GM18517 (cell line): ENCODE data around the gene USP7.
"Not testable (repeated sequence)": the region's sequence is repeated elsewhere in the genome, so short reads cannot be mapped to it uniquely, and the experiment has no call there.

ENCODE experiments used
- ATAC-seq: cut with Tn5 transposase; IDR thresholded peaks from one replicate; pipeline ENCODE4 v1.9.1; 2021; ENCODE audit warnings: mild to moderate bottlenecking, moderate library complexity; ENCODE audit not compliant: unreplicated experiment

USP7 gene

DNA sequence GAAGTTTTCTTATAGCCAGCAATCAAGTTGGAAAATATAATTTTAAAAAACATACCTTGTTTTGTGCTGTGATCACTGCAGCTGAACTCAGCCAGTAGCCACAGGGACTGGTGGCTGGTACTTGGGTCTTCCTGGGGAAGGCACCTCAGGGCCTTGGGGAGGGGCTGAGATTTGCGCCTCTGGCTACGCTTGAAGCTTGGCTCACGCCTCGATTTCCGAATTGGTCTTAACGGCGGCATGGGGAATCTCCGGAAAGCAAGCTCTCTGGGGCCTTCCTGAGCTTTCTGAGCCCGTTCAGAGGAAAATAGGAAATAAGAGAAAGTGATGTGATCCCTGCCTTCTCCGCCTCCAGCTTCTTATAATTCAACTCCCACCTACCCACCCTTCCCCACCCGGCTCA is 11.3 kb upstream of the USP7 start:
- no peak for ATAC-seq

DNA sequence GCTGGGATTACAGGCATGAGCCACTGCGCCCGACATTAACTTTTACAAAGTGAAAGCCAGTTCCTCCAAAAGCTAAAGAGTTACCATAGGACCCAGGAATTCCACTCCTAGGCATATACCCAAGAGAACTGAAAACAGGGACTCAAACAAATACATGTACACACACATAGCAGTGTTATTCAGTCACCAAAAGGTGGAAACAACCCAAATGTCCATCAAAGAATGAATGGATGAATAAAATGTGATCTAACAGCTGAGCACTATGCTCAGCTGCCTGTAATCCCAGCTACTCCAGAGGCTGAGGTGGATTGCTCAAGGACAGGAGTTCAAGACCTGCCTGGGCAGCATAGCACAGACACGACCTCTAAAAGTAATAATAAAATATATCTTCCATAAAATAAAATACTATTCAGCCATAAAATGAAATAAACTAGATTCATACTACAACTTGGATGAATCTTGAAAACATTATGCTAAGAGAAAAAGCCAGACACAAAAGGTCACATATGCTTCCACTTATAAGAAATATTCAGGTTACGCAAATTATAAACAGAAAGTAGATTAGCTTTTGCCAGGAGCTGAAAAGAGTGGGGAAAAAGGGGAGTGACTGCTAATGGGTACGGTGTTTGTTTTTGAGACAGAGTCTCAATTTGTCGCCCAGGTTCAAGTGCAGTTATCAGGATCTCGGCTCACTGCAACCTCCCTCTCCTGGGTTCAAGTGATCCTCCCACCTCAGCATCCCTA is 9.3 kb upstream of the USP7 start:
- no peak for ATAC-seq

DNA sequence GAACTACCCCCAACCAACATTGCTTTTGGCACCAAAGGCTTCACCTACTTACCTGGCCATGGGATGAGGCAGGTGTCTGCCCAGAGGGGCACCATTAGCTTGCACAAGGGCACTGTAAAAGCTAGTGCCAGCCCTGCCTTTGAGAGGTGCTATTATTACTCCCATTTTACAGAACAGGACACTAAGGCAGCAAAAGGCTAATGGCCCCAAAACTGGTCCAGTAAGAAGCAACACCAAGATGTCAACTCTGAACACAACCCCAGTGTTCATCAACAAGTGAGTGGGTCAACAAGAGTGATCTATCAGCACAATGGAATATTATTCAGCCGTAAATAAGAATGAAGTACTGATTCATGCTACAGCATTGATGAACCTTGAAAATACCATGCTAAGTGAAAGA is 7.7 kb upstream of the USP7 start:
- no peak for ATAC-seq

DNA sequence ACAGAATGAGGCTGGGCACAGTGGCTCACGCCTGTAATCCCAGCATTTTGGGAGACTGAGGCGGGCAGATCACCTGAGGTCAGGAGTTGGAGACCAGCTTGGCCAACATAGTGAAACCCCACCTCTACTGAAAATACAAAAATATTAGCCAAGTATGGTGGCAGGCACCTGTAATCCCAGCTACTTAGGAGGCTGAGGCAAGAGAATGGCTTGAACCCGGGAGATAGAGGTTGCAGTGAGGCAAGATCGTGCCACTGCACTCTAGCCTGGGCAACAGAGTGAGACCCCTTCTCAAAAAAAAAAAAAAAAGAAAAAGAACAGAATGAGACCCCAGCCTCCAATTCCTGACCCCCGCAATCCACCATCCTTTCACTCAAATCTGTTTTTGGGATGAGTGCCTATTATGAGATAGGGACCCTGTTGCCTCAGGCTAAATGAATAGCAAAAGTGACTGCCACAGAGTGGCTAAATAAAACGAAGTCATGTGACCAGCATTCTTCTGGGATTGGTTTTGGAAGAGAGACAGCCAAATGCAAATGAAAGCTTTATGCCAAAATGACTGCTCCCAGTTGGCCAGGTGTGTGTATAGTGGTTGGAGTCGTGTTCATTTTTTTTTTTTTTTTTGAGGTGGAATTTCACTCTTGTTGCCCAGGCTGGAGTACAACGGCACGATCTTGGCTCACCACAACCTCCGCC is 5.6 kb upstream of the USP7 start:
- not testable (repeated sequence) for ATAC-seq

DNA sequence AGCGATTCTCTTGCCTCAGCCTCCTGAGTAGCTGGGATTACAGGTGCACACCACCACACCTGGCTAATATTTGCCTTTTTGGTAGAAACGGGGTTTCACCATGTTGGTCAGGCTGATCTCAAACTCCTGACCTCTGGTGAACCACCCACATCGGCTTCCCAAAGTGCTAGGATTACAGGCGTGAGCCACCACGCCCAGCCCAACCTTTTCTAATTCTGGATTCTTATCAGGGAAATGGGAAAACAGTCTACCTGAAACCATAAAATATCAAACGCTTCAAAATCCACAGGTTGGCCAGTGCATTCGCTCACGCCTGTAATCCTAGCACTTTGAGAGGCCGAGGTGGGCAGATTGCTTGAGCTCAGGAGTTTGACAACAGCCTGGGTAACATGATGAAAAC is 4.3 kb upstream of the USP7 start:
- ATAC-seq = not testable (repeated sequence)

DNA sequence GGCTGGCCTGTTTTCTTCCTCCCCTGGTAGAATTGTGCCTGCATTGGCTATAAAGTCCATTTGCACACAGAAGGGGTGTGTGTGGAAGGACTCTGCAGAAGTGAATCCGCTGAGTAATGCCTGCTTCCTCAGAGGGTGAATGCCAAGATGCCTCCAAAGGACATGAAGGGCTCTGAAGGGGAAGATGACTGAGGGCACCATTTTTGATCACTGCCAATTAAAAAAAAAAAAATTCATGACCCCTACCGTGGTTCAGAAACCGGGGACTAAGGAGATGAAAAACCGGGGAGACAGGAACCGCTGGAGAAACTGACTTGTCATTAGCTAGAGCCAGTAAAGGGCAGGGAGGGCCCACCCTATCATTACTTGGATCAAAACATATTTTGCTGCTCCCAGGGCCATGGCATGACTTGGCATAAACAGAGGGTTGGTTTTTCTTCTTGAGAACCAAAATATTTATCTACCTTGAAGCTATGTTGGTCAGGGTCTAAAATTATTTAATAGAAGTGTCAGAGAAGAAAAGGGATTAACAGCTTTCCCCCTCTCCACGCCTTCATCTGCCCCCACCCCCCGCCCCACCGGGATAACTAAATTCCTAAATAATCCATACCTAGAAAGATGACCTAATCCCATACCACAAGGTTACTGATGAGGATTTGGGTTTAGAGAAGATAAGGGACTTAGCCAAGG is 3.6 kb upstream of the USP7 start:
- no peak for ATAC-seq

DNA sequence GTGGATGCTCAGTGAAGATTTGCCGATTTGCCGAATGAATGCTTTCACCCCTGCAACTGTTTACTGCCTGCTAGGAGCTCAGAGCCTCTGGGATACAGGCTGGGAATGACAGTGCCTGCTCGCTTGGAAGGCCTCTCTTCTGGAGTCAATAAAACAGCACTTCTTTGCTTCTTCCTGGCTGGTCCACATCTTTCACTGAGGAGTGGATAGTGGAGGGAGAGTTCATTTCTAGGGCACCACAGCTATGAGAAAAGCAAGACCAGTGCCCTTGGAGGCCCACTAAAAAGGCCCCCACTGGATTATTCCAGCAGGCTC is 3.1 kb upstream of the USP7 start:
- ATAC-seq = no peak

DNA sequence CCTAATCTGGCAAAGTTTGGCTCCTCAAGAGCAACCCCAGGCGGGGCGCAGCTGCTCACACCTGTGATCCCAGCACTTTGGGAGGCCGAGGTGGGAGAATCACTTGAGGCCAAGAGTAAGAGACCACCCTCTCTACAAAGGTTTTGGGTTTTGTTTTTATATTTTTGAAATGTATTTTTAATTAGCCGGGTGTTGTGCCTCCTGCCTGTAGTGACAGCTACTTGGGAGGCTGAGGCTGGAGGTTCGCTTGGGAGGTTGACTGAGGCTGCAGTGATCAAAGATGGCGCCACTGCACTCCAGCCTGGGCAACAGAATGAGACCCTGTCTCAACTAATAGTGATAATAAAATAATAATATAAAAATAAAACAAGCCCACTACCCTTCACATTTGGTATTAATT is 756 bp upstream of the USP7 start:
- no peak for ATAC-seq

DNA sequence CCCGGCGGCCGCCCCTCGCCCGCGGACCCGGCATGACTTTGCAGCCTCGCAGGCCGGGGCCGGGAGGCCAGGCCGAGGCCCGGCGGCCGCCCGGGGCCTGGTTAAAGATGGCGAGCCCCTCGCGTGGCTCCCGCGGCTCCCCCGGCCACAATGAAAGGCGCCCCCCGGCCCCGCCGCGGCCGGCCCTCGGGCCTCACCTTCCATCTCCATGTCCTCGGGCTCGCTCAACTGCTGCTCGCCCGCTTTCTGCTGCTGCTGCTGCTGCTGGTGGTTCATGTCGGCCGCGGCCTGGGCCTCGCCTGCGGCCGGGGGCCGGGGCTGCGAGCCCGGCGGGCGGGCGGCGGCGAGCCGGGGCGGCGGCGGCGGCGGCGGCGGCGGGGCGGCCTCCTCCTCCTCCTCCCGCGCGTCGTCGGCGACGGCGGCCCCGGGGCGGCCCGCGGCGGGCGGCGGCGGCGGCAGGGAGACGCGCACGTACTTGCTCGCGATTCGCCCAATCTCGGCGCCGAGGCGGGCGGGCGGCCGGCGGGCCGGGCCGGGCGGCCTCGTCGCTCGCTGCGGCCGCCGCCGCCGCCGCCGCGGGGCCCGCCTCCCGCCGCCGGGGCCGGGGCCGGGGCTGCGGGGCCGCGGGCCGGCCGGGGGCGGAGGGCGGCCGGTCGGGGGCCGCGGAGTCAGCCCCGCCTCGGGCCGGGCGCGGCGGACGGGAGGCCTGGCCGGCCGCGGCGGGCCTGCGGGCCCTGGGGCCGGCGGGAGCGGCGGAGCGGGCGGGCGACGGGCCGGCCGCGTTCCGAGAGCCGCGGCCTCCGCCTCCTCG is 491 bp downstream of the USP7 start:
- no peak for ATAC-seq

DNA sequence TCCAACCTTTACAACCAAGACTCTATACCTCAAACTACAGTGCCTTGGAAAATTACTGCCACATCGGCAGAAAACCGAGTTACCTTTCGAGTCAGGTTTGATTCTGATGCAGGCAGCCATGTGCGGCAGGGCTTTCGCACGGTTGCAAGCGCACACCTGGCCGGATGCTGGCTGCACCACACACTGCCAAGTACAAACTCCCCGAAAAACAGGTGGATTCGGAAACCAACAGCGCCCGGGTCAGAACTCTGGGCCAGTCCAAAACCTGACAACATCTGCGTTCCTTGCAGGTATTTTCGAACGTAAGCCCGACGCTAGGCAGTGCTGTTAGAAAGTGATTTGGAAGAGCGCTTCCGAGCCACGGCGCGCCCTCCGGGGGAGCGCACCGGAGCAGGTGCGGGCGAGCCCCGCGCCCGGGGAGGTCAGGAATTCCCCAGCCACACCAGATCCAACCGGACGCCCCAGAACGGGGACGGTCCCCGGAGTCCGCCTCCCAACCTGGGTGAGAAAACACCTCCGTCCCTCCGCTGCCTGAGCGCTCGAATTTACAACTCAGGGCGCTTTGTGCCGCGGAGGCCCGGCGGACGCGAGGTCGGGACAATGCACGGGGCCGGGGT is 1.2 kb downstream of the USP7 start:
- ATAC-seq = peak; percentile 45

DNA sequence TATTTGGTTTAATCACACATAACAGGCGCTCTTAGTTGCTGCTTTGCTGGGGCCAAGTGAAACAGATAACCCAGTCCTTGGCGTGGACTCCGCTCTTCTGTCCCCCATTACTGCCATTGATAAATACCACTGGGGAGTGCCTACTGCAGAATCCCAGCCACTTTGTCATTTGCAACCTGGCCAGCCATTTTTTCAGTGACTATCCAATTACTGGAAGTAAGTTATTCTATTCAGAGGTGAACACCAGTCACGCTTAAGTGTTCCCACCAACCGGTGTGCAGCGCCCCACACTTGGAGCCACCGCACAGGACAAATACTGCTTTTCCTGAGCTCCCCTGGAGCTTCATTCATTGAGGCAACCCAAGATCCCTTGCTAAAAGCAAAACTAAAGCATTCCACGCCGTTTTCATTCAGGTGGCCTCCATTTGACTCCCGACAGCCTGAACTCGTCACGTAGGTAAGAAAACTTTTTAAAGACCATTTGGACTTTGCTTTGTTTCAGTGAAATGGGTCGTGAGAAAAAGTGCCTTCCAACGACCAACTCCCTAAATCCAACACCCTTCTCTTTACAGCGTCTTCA is 1.8 kb downstream of the USP7 start:
- ATAC-seq = no peak

DNA sequence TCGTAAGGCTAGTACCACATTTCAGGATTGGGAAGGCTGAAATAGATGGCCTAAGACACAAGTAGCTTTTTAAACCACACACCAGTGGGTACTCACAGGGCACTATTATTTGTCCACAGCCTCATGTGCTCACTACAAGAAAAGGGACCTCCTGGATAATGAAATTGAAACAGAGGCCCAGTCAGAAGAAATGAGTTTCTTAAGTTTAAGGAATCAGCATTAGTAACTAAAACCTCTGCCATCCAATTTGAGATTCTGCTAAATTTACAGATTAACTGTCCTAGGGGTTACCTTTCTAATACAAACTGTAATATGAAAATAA is 3.0 kb downstream of the USP7 start:
- ATAC-seq = no peak

DNA sequence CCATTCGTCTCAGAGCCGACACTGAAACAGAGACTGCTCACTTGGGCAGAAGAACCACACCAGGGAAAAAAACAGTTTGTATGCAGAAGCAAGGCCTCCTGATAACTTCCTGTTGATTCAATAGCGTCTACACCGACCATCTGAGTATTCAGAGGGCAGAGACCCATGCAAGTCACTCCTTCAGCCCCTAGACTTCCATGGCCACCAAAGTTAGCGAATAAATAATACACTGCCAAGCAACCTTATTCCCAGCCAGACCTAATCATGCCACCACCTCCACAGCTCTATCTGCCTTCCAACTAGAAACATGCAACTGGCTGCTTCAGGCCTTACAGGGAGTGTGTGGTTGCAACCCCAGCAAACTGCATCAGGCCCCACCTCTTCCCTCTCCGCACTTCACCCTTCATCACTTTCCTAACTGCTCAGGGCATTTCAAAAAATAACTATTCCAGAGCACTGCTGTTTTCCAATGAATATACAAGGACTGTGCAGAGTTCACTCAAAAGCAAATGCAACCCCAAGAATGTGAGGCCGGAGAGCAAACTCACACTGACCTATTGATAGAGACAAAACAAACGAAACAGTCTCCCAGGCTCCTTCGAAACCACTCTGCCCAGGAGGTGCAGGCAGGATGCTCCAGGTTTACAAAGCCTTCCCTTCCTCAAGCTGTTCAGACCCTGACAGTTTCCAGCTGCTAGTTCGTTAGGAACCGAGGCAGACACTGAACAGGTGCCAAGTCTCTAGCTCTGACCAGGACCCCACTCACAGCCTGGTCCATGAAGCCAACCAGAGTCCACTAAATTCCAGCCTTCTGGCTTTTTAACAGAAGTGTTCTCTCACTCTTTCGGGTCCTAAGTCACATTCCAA is 3.6 kb downstream of the USP7 start:
- ATAC-seq = no peak

DNA sequence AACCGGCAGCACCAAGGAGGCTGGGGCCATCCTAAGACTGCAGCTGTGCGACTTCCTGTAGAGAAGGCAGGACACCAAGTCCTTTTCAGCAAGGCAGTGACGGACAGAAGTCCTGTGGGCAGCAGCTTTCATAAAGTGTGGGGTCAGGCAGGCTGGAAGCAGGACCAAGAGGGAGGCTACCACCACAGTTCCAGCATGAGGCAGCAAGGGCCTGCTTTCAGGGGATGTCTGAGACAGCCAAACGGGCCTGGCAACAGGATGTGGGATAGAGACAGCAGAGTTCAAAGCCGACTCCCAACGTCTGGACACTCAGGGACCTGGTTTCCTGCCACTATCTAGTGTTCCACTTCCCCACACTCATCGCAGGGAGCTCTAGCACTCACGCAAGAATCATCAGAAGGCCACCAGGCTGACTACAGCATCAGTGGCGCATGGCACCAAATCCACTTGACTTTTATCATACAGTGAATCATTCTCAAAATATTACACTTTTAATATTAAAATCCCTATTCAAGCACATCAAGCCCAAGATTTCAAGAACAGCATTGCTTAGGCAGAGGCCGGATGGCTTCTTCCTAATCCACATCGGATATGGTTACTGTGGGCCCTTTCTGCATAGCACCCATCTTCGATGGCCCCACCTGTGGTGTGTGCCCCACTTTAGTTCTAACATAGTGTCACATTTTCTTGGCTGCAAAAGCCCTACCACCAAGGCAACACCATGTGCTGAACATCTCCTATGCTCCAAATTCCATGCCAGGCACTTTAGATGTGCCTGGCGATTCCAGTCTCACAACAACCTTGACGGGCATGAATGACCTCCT is 5.2 kb downstream of the USP7 start:
- no peak for ATAC-seq

DNA sequence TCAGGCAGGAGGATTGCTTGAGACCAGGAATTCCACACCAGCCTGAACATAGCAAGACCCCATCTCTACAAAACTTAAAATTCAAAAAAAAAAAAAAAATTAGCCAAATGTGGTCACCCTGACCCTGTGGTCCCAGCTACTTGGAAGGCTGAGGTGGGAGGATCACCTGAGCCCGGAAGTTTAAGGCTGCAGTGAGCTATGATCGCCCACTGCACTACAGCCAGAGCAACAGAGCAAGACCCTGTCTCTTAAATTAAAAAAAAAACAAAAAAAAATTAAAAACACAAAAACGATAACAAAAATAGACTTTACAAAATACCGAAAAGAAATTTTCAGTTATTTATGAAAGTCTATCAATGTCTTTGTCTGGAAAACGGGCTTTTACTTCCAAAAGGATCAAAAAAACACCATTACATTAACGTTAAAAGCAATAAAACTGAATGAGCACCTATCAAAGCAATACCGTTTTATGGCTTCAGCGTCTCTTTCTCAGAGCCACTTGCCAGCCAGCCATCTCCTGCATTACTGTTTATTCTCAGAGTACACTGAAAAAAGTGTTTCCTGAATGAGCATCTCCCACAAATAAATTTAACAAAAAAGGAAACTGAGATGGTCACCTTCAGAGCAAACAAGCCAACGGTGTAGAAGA is 6.1 kb downstream of the USP7 start:
- no peak for ATAC-seq

DNA sequence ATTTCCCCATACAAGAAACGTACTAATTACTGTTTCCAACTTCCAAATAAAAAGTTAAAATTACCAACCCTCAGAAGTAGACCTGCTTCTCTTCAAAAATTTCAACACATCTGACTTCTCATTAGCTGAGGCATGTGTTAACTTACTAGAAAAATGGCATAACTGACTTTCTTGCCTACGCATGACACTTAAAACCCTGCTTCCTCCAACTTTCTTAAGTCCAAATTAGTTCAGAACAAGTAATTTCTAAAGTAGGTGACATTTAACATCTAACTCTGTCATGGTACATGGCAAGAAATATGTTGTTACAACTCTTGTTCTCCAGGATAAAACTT is 6.7 kb downstream of the USP7 start:
- ATAC-seq = no peak

DNA sequence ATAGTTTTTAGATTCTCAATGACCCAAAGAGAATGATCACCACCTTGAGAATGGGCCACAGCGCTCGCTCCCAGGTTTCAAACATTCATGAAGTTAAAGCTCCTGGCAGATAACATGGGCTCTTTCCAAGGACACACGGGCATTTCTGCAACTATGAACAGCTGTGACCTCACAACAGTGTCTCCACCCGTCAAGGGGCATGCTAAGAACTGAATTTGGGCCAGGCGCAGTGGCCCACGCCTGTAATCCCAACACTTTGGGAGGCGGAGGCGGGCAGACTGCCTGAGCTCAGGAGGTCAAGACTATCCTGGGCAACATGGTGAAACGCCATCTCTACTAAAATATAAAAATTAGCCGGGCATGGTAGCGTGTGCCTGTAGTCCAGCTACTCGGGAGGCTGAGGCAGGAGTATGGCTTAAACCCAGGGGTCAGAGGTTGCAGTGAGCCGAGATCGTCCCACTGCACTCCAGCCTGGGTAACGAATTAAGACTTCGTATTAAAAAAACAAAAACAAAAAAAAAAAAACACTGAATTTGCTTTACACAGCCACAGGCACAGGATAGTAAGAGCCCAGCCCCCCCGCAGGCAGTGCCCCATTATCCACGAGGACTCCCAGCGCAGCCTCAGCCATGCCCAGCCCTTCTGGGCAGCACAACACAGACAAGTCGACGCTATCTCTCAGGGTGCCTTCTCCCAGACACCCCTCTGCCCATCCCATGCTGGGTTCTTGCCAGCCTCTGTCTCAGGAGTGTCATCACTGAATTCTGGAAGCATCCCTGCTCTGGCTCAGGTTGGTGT is 7.2 kb downstream of the USP7 start:
- no peak for ATAC-seq

DNA sequence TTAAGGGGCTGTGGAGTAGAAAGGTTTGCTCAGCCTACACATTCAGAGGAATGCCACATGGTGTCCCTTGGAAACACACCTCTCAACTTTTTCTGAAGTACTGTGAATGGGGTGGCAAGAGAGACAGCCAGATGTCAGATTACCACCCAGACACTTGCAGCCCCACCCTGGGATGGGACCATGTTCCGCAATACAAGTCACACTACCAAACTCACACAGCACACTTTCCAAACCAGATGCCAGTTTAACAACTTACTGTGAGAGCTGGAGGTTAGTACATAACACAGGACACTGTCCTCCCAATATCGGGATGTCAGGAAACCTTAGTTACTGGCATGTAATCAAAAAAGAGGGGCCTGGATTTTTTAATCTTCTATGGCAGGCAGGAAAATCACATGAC is 7.9 kb downstream of the USP7 start:
- no peak for ATAC-seq
